GM12872 (cell line): ENCODE measurements around the gene EXOC3L4.

ENCODE experiments used
- CTCF ChIP-seq: IDR thresholded peaks from 3 replicates; pipeline ENCODE4 v1.5.1; 2011; ENCODE audit warnings: low read depth, mild to moderate bottlenecking, low read length, moderate library complexity; ENCODE audit not compliant: insufficient read depth

The EXOC3L4 gene

GRCh38 chr14:103066399-103066798 is 28.1 kb upstream of the EXOC3L4 start:
- no peak for TF ChIP-seq CTCF

DNA sequence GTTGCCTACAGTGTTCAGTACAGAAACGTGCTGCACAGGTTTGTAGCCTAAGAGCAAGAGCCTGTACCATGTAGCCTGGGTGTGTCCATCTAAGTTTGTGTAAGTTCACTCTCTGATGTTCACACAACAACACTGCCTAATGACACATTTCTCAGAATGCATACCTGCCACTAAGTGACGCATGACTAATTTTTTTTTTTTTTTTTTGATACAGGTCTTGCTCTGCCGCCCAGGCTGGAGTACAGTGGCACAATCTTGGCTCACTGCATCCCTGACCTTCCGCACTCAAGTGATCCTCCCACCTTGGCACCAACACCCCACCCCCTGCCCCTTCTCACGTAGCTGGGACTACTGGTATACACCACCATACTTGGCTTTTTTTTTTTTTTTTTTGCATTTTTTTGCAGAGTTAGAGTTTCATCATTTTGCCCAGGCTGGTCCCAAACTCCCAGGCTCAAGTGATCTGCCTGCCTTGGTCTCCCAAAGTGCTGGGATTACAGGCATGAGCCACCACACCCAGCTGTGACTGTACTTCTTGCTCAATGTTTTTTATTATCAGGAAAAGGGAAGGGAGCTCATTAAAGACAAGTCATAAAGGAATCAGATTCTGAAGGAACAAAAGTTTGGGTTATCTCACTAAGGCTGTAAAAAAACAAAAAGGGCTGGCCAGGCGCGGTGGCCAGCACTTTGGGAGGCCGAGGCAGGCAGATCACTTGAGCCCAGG is 27.1 kb upstream of the EXOC3L4 start:
- TF ChIP-seq CTCF, result no peak

GRCh38 chr14:103068351-103069073 is 26.0 kb upstream of the EXOC3L4 start:
- TF ChIP-seq CTCF, result no peak

GRCh38 chr14:103070263-103070885 is 24.2 kb upstream of the EXOC3L4 start:
- no peak for TF ChIP-seq CTCF

DNA sequence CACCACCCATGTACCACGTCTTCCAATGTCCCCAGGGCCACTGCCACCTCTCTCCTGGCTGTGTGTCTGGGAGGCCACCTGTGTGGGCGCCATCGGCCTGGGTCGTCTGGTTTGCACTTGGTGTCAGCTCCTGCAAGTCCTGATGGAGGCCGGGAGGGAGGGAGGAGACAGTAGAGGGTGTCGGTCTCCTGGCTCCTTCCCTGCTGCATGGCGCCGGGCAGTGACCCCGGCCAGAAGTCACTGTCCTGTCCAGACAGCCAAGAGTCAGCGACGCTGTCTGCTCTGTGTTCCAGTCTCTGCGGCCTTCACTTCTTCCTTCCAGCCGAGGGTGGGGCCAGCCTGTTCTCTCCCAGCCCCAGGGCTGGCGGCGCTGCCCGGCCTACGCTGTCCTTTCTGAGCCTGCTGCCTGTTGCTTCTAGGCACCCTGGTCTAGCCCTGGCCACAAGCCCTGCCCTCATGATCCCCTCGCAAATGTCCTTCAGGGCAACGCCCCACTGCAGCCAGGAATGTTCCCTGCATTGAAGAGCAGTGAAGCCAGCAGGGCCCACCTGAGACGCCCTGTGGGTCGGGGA is 23.5 kb upstream of the EXOC3L4 start:
- TF ChIP-seq CTCF, result no peak

DNA sequence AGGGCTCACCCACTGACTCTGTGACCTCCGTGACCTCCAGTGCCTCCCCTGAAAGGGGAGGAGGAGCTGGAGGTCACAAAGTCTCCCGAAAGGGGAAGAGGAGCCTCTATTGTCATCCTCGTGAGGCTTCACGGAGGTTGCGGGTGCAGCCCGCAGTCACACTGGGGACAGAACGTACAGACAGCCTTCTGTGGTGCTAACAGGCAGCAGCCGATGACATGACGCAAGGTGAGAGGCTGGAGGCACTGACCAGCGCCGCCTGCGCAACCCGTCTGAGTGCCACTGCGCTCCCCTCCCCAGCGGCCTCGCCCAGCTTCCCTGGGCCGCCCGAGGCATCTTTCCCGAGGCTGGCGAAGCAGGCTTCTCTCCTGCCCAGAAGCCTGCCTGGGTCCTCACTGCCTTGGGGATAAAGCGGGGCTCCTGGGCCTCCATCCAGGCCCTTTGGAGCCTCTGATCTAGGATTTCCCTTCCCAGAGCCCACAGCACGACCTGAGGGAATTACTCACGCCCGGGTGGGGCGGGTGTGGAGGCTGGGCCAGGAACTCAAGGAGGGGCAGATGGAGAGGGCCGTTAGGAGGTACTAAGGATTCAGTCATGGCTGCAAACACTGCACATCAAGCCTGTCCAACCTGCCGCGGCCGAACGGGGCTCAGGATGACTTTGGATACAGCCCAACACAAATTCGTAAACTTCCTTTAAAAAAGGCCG is 22.8 kb upstream of the EXOC3L4 start:
- no peak for TF ChIP-seq CTCF
